Kidney epithelial cell (primary cell): Measurements from ENCODE around the gene DRAP1. TPM values are rescaled to one million over a fixed set of nuclear protein-coding genes. Genes with fewer than 3 reads are reported as not detected.

ENCODE experiments used
- DNase-seq: peaks from one replicate; pipeline ENCODE4 v3.0.0-alpha.2; 2010; ENCODE audit warnings: low read depth
- H3K27me3 ChIP-seq: 2 replicates; pipeline ENCODE4 v1.6.0; 2011; ENCODE audit warnings: low read length; ENCODE audit not compliant: control insufficient read depth, insufficient read depth
- H3K36me3 ChIP-seq: 2 replicates; pipeline ENCODE4 v1.5.1; 2011; ENCODE audit warnings: low read length; ENCODE audit not compliant: control insufficient read depth, insufficient read depth
- H3K4me3 ChIP-seq: 2 replicates; pipeline ENCODE4 v1.5.1; 2011; ENCODE audit warnings: low read depth, mild to moderate bottlenecking, control low read depth, low read length
- CTCF ChIP-seq: IDR thresholded peaks from 2 replicates; pipeline ENCODE4 v1.5.1; 2011; ENCODE audit warnings: mild to moderate bottlenecking, moderate library complexity, low read length, control low read depth, inconsistent platforms; ENCODE audit not compliant: insufficient read depth, poor library complexity, severe bottlenecking
- total RNA-seq: library from RNA; depleted of rRNA; stranded (reverse); fragments of >200 nt; gene quantifications from 2 replicates; pipeline ENCODE4 v1.2.3, GENCODE V29; 2015

Gene DRAP1
- total RNA-seq, 1 donor from 2014 or later, result 141 TPM

DNA sequence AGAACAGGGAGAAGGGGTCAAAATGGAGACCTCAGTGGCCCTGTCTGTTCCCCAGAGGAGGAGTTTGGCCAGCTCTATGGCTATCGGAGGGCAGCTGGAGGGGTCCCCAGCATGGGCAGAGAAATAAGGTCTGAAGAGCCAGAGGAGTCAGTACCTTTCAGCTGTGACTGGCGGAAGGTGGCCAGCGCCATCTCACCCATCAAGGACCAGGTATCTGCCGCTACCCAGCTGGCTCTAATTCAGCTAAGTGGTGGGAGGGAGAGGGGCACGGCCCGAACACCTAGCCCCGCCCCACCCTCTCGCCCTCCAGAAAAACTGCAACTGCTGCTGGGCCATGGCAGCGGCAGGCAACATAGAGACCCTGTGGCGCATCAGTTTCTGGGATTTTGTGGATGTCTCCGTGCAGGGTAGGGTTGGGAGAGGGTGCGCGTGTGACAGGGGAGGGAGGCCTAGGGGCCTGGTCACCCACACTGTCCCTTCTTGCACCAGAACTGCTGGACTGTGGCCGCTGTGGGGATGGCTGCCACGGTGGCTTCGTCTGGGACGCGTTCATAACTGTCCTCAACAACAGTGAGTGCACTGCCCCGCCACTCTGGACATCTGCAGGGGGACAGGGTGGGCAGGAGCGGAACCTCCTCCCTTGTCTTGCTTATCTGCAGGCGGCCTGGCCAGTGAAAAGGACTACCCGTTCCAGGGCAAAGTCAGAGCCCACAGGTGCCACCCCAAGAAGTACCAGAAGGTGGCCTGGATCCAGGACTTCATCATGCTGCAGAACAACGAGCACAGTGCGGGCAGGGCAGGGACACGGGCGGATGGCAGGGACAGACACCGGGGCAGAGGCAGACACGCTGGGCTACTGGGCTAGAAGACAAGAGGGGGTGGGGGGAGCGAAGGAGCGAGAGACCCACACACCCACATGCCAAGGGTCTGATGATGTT, 36.8 kb upstream of the DRAP1 start:
- DNase-seq, result no peak
- no peak for TF ChIP-seq CTCF
- peaks cover 11% of the 10 kb centered on the region for H3K36me3 ChIP-seq
- no peaks in the 10 kb centered on the region for H3K27me3 ChIP-seq
- no peak overlapping the region for H3K4me3 ChIP-seq

GRCh38 chr11:65883058-65883761, 36.0 kb upstream of the DRAP1 start:
- no peak for TF ChIP-seq CTCF
- Histone ChIP-seq H3K36me3 (peaks cover 11% of the 10 kb centered on the region), H3K27me3 (no peaks in the 10 kb centered on the region), H3K4me3 (no peak overlapping the region)
- DNase-seq, result no peak

GRCh38 chr11:65883786-65884715, 35.2 kb upstream of the DRAP1 start:
- Histone ChIP-seq H3K4me3 (no peak overlapping the region), H3K36me3 (peaks cover 11% of the 10 kb centered on the region), H3K27me3 (no peaks in the 10 kb centered on the region)
- no peak for TF ChIP-seq CTCF
- DNase-seq, result no peak

GRCh38 chr11:65884716-65885092, 34.5 kb upstream of the DRAP1 start:
- no peak for DNase-seq
- H3K36me3 ChIP-seq, result peaks cover 11% of the 10 kb centered on the region
- no peak overlapping the region for H3K4me3 ChIP-seq
- no peaks in the 10 kb centered on the region for H3K27me3 ChIP-seq
- peak; percentile 100 for TF ChIP-seq CTCF

DNA sequence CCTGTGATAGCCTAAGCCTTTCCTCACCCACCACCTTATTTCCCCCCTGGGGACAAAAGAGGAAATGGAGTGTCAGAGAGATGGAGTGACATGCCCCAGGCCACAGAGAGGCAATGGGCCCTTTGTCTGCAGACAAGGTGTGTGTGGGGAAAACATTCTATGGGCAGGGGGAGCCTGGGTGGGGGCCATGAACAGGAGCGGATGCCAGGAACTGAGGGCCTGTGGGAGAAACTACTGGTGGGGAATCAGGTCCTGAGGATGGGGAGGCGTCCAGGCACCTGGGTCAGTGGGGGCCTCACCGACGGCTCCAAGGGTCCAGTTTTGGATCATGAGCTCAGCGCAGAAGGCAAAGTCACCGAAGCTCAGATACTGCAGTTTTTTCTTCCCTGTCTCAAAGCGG, 34.0 kb upstream of the DRAP1 start:
- peaks cover 11% of the 10 kb centered on the region for H3K36me3 ChIP-seq
- no peak for DNase-seq

More for the DNA sequence above, 34.0 kb upstream of the DRAP1 start:
- Histone ChIP-seq H3K4me3 (no peak overlapping the region), H3K27me3 (no peaks in the 10 kb centered on the region)
- TF ChIP-seq CTCF, result no peak
